AG04449 (cell line): ENCODE measurements around the gene ASIC1.

Experiments
- CTCF ChIA-PET: fragments of 350-600 bp; formaldehyde crosslinking; extraction: SDS; loops from one replicate; lab custom pipeline; 2021; ENCODE audit warnings: antibody characterized with exemption; lab: Yijun Ruan, JAX
- POLR2A ChIA-PET: fragments of 400-600, 350-600 bp; formaldehyde crosslinking; extraction: SDS; loops from one replicate; lab custom pipeline; 2020; ENCODE audit warnings: antibody characterized with exemption, inconsistent platforms; lab: Yijun Ruan, JAX
- DNase-seq: peaks from one replicate; pipeline ENCODE4 v3.0.0-alpha.2; 2010; ENCODE audit warnings: low read depth, low spot score
- H3K4me3 ChIP-seq: 2 replicates; pipeline ENCODE4 v1.5.1; 2011; ENCODE audit warnings: low read depth, mild to moderate bottlenecking, control low read depth, low read length
- TF ChIP-seq, protein P1 (sequence below): IDR thresholded peaks from one replicate; pipeline ENCODE4 v1.5.1; 2011; ENCODE audit warnings: mild to moderate bottlenecking, moderate library complexity, low read length, control low read depth, inconsistent platforms; ENCODE audit not compliant: insufficient read depth; ENCODE audit errors: missing control alignments

Gene ASIC1

GRCh38 chr12:50060120-50060468 is 2.7 kb downstream of the ASIC1 start:
- ChIA-PET POLR2A (no interaction called here), CTCF (interaction anchor here (0.7 to 22.9 kb wide), 9 partner anchors 7 to 193 kb away, joined by 3 to 1042 read pairs (median 10); partner anchors contain the start of genes AQP5 and AQP6)
- H3K4me3 ChIP-seq: no peak overlapping the region
- no peak for DNase-seq
- TF ChIP-seq, protein P1, sequence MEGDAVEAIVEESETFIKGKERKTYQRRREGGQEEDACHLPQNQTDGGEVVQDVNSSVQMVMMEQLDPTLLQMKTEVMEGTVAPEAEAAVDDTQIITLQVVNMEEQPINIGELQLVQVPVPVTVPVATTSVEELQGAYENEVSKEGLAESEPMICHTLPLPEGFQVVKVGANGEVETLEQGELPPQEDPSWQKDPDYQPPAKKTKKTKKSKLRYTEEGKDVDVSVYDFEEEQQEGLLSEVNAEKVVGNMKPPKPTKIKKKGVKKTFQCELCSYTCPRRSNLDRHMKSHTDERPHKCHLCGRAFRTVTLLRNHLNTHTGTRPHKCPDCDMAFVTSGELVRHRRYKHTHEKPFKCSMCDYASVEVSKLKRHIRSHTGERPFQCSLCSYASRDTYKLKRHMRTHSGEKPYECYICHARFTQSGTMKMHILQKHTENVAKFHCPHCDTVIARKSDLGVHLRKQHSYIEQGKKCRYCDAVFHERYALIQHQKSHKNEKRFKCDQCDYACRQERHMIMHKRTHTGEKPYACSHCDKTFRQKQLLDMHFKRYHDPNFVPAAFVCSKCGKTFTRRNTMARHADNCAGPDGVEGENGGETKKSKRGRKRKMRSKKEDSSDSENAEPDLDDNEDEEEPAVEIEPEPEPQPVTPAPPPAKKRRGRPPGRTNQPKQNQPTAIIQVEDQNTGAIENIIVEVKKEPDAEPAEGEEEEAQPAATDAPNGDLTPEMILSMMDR: no peak

DNA sequence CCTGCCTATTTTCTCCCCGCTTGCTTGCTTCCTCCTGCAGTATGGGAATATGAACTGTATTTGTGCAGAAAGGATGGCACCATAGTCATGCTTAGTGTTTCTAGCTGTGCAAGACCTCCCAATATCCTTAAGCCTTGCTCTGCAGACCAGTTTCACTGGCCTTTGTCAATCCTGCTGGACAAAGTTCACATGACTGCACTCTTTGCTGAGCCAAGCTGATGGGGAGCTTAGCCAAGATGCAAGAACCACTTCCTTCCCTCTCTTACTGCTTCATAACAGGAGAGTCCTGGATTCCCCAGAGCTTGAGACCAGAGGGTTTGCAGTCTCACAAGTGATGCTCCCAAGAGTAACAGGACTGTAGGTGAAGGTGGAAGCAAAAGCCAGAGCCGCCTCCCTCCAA is 3.8 kb downstream of the ASIC1 start:
- TF ChIP-seq, protein P1: no peak
- no peak overlapping the region for H3K4me3 ChIP-seq
- no peak for DNase-seq
- ChIA-PET CTCF (interaction anchor here (0.9 to 22.9 kb wide), 6 partner anchors 9 to 115 kb away, joined by 5 to 1042 read pairs (median 25); partner anchors contain the start of genes AQP5 and AQP6), POLR2A (no interaction called here)

GRCh38 chr12:50061946-50062686 is 4.7 kb downstream of the ASIC1 start:
- DNase-seq: no peak
- TF ChIP-seq, protein P1: no peak
- CTCF ChIA-PET: interaction anchor here (0.6 to 22.9 kb wide), 10 partner anchors 8 to 284 kb away, joined by 3 to 1042 read pairs (median 6); partner anchors contain the start of genes AQP5 and AQP6
- no peak overlapping the region for H3K4me3 ChIP-seq
- POLR2A ChIA-PET: interaction anchor here (0.6 kb wide), 1 partner anchor 88 kb away, joined by 3 read pairs; no protein-coding TSS in a partner anchor

- ChIA-PET POLR2A (interaction anchor here (0.6 kb wide), 1 partner anchor 88 kb away, joined by 3 read pairs; no protein-coding TSS in a partner anchor), CTCF (interaction anchor here (0.6 to 22.9 kb wide), 11 partner anchors 7 to 285 kb away, joined by 3 to 1042 read pairs (median 8); partner anchors contain the start of genes AQP5 and AQP6)
- no peak for DNase-seq
Measured at GRCh38 chr12:50062728-50063460, 5.5 kb downstream of the ASIC1 start.

GRCh38 chr12:50065726-50066310 is 8.4 kb downstream of the ASIC1 start:
- no peak for DNase-seq
- TF ChIP-seq, protein P1: no peak
- POLR2A ChIA-PET: interaction anchor here (1.2 kb wide), 1 partner anchor 19 kb away, joined by 4 read pairs; no protein-coding TSS in a partner anchor
- H3K4me3 ChIP-seq: no peak overlapping the region
- CTCF ChIA-PET: interaction anchor here (1.4 to 22.9 kb wide), 11 partner anchors 10 to 288 kb away, joined by 4 to 1042 read pairs (median 27); partner anchors contain the start of genes AQP5, AQP6, COX14 and SMARCD1

More at GRCh38 chr12:50062728-50063460, 5.5 kb downstream of the ASIC1 start:
- no peak overlapping the region for H3K4me3 ChIP-seq
- TF ChIP-seq, protein P1: no peak
